ENCODE data around the gene MFNG.

Gene MFNG

DNA sequence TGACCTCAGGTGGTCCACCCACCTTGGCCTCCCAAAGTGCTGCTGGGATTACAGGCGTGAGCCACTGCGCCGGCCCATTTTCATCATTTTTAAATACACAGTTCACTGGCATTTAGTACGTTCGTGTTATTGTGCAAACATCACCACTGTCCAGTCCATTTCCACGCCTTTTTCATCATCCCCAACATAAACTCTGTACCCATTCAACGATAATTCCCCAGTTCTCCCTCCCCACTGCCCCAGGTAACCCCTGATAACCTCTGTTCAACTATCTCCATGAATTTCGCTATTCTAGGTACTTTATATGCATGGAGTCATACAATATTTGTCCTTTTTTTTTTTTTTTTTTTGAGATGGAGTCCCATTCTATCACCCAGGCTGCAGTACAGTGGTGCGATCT, 40.7 kb downstream of the MFNG start:
- TF ChIP-seq, protein P1, sequence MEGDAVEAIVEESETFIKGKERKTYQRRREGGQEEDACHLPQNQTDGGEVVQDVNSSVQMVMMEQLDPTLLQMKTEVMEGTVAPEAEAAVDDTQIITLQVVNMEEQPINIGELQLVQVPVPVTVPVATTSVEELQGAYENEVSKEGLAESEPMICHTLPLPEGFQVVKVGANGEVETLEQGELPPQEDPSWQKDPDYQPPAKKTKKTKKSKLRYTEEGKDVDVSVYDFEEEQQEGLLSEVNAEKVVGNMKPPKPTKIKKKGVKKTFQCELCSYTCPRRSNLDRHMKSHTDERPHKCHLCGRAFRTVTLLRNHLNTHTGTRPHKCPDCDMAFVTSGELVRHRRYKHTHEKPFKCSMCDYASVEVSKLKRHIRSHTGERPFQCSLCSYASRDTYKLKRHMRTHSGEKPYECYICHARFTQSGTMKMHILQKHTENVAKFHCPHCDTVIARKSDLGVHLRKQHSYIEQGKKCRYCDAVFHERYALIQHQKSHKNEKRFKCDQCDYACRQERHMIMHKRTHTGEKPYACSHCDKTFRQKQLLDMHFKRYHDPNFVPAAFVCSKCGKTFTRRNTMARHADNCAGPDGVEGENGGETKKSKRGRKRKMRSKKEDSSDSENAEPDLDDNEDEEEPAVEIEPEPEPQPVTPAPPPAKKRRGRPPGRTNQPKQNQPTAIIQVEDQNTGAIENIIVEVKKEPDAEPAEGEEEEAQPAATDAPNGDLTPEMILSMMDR (IDR thresholded peaks at IDR 0.05; ENCODE audit: low read depth, low read length), result no peak

DNA sequence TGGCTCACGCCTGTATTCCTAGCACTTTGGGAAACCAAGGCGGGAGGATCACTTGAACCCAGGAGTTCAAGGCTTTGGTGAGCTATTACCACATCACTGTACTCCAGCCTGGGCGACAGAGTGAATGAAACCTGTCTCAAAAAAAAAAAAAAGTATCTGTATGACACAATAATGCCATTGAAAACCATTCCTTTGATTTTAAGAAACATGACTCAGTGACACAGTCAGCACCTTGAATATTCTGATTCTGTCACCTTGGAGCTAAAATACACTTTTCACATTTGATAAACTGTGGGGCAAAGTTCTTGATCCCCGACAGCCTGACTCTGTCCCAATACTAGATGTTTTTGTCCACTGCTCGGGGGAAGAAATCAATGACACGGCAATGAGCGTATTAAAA, 42.2 kb downstream of the MFNG start:
- H3K4me3 ChIP-seq (replicated peaks in 1 of 2; ENCODE audit: low read depth in 2 of 2, low read length in 2 of 2), result no peak overlapping the region
- TF ChIP-seq, protein P1 (IDR thresholded peaks at IDR 0.05; ENCODE audit: low read depth, low read length), result no peak
- DNase-seq (ENCODE audit: low read depth in 2 of 2), result no peak

More for the DNA sequence above, 40.7 kb downstream of the MFNG start:
- no peak for DNase-seq (ENCODE audit: low read depth in 2 of 2)
- no peak overlapping the region for H3K4me3 ChIP-seq (replicated peaks in 1 of 2; ENCODE audit: low read depth in 2 of 2, low read length in 2 of 2)

DNA sequence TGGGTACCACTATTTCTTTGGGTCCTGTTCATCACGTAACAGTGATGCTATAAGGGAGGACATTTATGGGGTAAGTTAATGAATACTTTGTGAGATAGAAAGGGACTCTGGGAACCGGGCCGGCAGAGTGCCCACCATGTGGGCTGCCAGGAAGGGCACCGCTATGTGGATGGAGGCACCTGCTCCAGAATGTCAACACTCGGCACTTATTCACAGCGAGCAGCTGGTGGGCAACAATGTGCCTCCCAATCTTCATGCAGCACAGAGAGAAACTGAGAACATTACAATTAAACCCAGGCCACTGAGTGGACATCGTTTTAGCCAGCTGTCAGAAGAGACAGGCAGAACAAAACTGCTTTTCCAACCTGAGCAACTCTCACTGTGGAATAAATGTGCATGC, 43.1 kb downstream of the MFNG start:
- DNase-seq (ENCODE audit: low read depth in 2 of 2), result no peak
- TF ChIP-seq, protein P1 (IDR thresholded peaks at IDR 0.05; ENCODE audit: low read depth, low read length), result no peak
- H3K4me3 ChIP-seq (replicated peaks in 1 of 2; ENCODE audit: low read depth in 2 of 2, low read length in 2 of 2), result no peak overlapping the region

DNA sequence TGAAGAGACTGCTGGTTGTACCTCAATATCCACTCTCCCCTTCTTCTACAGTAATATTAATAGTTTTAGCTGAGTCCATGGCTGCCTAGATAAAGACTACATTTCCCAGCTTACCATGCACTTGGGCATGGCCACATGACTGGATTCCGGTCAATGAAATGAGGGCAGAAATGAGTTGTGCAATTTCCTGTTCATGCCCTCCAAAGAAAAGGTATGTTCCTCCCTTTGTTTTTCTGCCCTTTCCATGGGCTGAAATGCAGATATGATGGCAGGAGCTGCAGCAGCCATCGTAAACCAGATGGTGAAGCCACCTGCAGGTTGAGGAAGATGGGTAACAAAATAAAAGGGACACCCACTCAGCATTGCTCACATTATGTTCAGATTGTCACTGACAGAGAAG, 43.6 kb downstream of the MFNG start:
- TF ChIP-seq, protein P1 (IDR thresholded peaks at IDR 0.05; ENCODE audit: low read depth, low read length), result no peak
- DNase-seq (ENCODE audit: low read depth in 2 of 2), result peak; percentile 57 to 71

DNA sequence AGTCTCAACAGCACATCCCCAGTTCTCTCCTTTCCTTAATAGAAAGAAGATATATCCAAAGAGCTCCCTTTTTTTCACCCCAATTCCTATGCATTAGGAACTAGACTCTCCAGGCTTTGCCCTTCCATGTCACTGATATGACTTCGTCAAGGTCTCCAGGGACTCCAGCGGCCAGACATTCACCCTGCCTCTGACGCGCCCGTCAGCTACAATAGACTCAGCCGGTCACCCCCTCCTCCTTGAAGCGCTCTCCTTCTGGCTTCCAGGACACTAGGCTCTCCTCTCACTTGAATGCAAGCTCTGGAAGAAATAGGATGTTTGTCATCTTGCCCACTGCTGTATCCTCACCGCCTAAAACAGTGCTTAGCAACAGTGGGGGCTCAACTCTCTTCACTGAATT, 44.0 kb downstream of the MFNG start:
- DNase-seq (ENCODE audit: low read depth in 2 of 2), result no peak
- H3K4me3 ChIP-seq (replicated peaks in 1 of 2; ENCODE audit: low read depth in 2 of 2, low read length in 2 of 2), result no peak overlapping the region
- TF ChIP-seq, protein P1 (IDR thresholded peaks at IDR 0.05; ENCODE audit: low read depth, low read length), result no peak

More for the DNA sequence above, 43.6 kb downstream of the MFNG start:
- H3K4me3 ChIP-seq (replicated peaks in 1 of 2; ENCODE audit: low read depth in 2 of 2, low read length in 2 of 2), result no peak overlapping the region

DNA sequence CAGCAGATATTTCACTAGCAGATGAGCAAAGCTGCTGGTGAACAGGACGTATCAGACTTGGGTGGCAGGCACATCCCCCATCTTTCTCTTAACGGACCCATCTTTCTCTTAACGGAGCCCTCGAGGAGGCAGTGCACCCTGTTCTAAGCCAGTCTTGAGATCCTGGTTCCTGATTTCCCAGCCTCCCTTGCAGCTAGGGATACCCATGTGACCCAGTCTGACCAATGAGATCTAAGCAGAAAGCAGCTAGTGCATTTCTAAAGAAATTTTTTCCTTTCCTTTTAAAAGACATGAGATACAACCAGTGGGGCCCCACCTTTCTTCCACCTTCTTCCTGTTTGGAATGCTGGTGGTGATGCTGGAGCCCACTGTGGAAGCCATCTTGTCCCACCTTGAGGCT, 45.3 kb downstream of the MFNG start:
- TF ChIP-seq, protein P1 (IDR thresholded peaks at IDR 0.05; ENCODE audit: low read depth, low read length), result no peak
- H3K4me3 ChIP-seq (replicated peaks in 1 of 2; ENCODE audit: low read depth in 2 of 2, low read length in 2 of 2), result no peak overlapping the region
- no peak for DNase-seq (ENCODE audit: low read depth in 2 of 2)

DNA sequence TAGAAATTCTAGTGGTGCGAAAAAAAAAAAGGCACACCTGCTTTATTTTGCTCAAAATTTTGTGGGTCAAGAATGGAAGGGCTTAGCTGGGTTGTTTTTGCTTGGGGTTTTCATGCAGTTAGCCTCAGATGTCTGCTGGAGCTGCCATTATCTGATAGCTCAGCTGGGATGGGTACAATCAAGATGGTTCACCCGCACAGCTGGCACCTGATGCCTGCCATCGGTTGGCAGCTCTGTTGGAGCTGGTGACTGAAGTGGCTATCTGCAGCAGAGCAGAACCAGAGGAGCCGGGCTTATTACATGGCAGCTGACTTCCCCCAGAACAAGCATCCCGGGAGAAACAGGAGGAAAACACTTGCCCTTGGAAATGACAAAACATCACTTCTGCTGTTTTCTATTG, 46.8 kb downstream of the MFNG start:
- DNase-seq (ENCODE audit: low read depth in 2 of 2), result no peak
- TF ChIP-seq, protein P1 (IDR thresholded peaks at IDR 0.05; ENCODE audit: low read depth, low read length), result no peak
- no peak overlapping the region for H3K4me3 ChIP-seq (replicated peaks in 1 of 2; ENCODE audit: low read depth in 2 of 2, low read length in 2 of 2)
